Left forelimb (tissue), 1 donor: ENCODE measurements around the gene LARP4.
"Not testable (repeated sequence)": the region's sequence is repeated elsewhere in the genome, so short reads cannot be mapped to it uniquely, and the experiment has no call there.

Source experiments
- DNase-seq: peaks from one replicate; pipeline ENCODE4 v3.0.0-alpha.2; 2018; ENCODE audit warnings: low spot score

LARP4 gene

GRCh38 chr12:50401500-50402081, 906 bp downstream of the LARP4 start:
- no peak for DNase-seq

GRCh38 chr12:50402264-50403000, 1.7 kb downstream of the LARP4 start:
- DNase-seq = no peak

- DNase-seq = no peak
Observed at GRCh38 chr12:50403001-50403440, 2.3 kb downstream of the LARP4 start.

GRCh38 chr12:50404307-50404706, 3.6 kb downstream of the LARP4 start:
- no peak for DNase-seq

GRCh38 chr12:50411051-50411660, 10.5 kb downstream of the LARP4 start:
- no peak for DNase-seq

GRCh38 chr12:50415899-50416479, 15.3 kb downstream of the LARP4 start:
- no peak for DNase-seq

GRCh38 chr12:50419112-50419909, 18.6 kb downstream of the LARP4 start:
- DNase-seq = no peak

- DNase-seq = not testable (repeated sequence)
Observed at GRCh38 chr12:50422855-50423254, 22.2 kb downstream of the LARP4 start.

- not testable (repeated sequence) for DNase-seq
Observed at GRCh38 chr12:50423342-50423741, 22.7 kb downstream of the LARP4 start.

GRCh38 chr12:50425589-50426258, 25.0 kb downstream of the LARP4 start:
- DNase-seq = no peak

- not testable (repeated sequence) for DNase-seq
Observed at GRCh38 chr12:50431656-50432055, 31.0 kb downstream of the LARP4 start.

GRCh38 chr12:50440288-50440687, 39.6 kb downstream of the LARP4 start:
- DNase-seq = no peak

GRCh38 chr12:50441763-50442162, 41.1 kb downstream of the LARP4 start:
- no peak for DNase-seq

GRCh38 chr12:50442178-50442908, 41.7 kb downstream of the LARP4 start:
- no peak for DNase-seq

- DNase-seq = not testable (repeated sequence)
Observed at GRCh38 chr12:50449671-50450070, 49.0 kb downstream of the LARP4 start.

GRCh38 chr12:50452795-50453194, 52.1 kb downstream of the LARP4 start:
- no peak for DNase-seq

GRCh38 chr12:50453872-50454271, 53.2 kb downstream of the LARP4 start:
- no peak for DNase-seq

- no peak for DNase-seq
Observed at GRCh38 chr12:50458606-50459005, 57.9 kb downstream of the LARP4 start.

- DNase-seq = no peak
Observed at GRCh38 chr12:50467439-50467838, 66.8 kb downstream of the LARP4 start.

GRCh38 chr12:50477241-50477832, 76.7 kb downstream of the LARP4 start:
- no peak for DNase-seq
